OCI-M1 (cell line): Measurements from ENCODE around the gene LRTM2.

Source experiments
- DNase-seq: peaks from one replicate; lab custom pipeline; 2025; lab: John Stamatoyannopoulos, UW

The LRTM2 gene

DNA sequence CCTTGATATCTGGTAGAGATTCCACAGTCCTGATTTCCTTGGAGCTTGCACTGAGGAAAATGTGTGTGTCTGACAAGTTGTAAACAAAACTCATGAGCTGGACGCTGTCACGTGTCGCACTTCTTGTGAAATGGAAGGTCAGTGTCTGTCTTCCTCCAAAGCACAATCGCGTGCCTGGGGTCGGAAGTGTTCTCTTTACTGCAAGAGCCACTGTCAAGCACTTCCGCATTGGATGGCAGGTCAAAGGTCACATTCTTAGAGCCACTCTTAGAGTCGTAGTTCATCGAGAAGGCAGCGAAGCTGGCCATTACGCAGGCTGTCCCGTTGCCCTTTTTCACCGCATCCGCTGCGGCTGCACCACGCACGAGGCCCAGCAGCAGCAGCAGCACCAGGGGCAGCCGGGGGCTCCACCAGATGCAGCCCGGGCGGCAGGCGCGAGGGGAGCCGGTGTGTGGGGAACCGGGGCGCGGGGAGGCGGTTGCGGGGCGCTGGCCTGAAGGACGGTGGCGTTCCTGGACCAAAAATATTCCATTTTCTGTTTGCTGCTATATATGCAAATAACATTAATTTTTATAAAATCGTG is 45.0 kb downstream of the LRTM2 start:
- DNase-seq: no peak

DNA sequence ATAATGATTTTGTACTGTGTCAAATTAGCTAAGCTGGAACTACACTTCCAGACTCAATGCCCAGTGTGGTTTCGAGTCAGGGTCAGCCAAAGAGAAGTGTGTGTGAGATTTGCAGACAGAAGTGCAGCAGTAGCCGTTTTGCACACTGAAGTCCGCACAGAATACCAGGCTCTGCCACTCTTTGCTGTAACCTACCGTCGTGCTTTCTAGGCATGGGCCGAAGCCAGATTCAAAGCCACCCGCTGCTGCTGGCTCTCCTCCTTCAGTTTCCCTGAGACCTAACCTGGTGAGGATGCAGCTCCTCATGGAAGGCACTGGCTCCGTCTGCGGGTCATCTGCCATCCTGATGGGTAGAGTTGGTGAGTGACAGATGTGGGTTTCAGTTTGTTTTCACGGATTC is 48.8 kb downstream of the LRTM2 start:
- no peak for DNase-seq

DNA sequence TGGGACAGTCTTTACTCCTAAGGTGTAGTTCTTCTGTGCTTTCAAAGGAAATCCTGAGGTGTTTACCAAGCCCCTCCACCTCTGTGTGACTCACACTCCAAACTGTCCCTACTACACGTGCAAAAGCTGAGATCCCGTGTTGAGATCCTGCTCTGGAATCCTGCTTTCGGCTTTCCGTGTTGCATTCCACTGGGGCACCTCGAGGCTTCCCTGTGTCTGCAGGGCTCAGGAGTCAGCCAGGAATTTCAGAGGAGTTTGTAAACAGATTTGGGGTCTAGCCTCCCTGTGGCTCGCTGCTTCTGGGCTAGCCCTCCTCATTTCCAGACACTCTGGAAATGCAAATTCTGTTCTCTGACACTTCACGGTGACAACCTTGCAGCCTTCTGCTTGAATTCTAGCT is 49.7 kb downstream of the LRTM2 start:
- DNase-seq: no peak

DNA sequence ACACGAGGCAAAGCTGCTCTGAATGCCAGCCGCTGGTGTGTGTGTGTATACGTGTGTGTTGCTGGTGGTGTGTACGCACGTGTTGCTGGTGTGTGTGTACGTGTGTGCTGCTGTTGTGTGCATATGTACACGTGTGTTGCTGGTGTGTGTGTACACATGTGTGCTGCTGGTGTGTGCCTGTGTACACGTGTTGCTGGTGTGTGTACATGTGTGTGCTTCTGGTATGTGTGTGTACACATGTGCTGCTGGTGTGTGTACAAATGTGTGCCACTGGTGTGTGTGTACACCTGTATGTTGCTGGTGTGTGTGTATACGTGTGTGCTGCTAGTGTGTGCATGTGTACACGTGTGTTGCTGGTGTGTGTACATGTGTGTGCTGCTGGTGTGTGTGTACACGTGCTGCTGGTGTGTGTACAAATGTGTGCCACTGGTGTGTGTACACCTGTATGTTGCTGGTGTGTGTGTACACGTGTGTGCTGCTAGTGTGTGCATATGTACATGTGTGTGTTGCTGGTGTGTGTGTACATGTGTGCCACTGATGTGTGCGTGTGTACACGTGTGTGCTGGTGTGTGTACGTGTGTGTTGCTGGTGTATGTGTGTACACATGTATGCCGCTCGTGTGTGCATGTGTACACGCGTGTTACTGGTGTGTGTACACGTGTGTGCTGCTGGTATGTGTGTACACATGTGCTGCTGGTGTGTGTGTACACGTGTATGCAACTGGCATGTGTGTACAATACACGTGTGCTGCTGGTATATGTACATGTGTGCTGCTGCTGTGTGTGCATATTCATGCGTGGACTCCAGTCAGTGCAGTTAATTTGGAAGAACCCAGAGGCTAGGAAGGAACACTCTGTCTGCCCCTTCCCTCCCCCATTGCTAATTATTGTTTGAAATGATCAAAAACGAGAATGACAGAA is 50.9 kb downstream of the LRTM2 start:
- no peak for DNase-seq

DNA sequence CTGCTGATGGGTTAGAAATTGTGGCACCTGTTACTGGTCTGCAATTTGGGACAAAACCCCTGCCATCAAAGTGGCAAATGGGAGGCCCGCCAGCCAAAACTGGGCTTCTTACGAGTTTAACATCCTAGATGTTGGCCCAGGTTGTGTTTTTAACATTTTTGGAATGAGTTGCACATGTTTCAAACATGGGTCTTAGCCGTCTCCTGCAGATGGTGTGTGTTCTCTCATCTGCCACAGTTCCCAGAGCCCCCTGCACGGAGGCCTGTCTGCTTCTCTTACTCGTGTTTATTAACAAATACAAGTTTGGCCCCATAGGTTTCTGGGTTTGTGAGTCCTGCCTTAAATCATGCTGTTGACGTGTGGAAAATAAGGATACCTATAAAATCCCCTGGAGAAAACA is 51.6 kb downstream of the LRTM2 start:
- DNase-seq: no peak

DNA sequence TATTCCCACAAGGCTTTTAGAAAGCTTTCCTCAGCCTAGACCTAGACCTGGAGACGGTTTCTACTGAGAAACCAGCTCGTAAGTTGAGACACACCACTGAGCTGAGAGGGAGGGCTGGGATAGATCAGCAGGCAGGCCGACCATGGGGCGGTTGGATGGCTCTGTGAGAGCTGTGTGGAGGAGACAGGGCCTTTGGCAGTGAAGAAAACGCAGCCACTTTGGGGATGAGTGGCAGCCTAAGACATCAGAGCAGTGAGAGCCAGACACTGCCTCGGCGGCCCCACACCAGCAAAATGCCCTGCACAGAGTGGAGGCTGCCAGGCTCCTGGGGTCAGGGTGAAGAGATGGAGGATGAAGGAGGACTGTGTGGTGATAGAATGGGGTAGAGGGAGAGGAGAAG is 52.1 kb downstream of the LRTM2 start:
- no peak for DNase-seq

DNA sequence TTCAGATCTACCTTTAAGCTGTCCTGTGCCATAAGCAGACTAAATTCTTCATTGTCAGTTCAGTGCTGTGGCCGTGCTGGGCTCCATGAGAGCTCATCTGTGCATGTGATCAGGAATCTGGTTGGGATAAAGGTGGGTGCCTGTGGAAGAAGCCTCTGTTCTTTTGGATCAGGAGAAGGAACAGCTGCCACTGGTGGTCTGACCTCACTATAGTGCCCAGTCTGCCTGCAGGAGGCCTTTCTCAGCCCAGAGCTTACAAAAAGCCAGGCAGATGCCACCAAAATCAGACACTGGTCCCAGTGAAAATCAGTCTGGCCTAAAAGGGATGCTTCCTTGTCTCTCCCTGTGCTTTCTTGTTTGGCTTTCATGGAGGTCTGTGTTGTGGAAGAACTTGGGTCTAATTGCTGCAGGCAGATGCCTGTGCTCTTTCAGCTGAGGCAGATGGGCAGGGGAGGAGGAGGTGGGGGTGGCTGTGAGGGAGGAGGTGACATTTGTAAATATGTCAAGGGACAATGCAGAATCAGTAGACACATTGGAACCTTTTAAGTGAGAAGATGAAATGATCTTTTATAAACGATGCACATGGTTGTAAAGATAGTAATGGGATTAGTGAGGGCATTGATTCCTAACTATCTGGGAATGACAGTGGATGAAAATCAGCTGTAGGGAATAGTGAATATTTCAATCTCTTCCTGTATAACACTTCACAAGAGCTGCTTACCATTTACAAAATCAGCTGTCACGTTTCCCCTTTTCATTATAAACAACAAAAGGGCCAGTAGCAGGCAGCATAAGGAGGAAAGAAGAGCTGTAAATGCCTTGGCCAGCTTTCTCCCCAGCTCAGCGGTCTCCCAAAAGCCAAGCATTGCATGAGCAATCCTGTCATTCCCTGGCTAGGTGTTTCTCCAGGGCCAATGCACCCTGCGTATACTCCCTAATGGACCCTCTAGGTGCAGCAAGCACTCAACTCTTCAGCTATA is 53.5 kb downstream of the LRTM2 start:
- no peak for DNase-seq

DNA sequence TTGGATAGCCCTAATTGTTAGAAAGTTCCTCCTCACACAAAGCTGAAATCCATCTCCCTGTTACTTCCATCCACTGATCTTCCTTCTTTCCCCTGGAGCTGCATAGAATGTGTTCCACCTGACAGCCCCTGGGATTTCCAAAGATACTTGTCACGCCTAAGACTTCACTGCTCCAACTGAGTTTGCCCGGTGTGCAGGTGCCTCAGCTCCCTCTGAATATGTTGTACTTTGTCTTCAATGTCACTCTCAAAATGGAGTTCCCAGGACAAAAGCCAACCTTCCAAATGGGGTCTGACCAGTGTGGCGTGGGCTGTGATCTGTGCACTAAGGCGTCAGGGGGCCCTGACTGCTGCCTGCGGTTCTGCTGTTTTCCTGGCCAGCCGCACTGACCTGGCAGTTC is 55.2 kb downstream of the LRTM2 start:
- no peak for DNase-seq

DNA sequence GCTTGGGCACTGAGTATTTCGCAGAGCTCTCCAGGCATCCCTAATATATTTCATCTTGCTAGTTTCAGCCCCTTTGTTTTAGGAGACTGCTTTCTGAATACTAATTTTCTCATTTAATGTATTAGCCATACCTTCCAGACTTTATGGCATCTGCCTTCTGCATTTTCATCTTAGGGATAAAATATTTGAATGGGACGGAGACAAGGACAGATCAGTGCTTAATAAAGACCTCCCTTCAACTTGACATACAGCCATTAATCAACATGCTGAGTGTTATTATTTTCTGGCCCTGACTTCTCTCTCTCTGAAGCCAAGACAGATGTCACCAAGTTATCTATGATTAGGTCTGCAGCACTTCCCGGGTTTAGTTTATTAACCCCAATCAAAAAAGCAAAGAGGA is 55.7 kb downstream of the LRTM2 start:
- DNase-seq: no peak

DNA sequence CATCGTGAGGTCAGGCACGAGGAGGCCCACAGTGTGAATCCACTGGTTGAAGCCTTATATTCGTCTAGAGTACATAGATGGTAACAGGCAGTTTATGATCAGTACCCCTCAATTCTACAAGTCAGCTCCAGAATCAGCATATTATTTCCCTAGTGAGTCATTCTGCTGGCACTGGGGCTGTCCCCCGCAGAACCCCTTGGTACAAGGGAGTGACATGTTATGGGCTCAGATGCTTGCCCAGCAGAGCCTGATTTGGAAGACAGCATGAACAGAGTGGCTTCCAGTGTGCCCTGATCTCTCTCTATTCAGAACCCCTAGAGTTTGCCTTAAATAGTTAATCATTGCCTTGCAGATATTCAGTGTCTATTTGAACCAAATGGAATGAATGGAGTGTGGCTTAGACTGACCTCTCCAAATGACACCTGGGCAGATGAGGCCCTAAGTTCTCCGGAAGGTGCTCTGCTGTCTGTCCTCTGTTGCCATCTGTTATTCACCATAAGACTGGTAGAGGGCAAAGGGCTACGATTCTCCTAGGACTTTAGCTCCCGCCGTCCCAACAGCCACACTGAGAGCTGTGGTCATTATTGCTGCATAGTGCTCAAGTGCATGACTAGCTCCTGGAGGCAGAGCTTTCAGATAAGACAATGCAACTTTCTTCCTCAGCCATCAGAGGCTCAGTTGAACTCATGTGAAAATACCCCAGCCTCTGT is 57.0 kb downstream of the LRTM2 start:
- DNase-seq: no peak

DNA sequence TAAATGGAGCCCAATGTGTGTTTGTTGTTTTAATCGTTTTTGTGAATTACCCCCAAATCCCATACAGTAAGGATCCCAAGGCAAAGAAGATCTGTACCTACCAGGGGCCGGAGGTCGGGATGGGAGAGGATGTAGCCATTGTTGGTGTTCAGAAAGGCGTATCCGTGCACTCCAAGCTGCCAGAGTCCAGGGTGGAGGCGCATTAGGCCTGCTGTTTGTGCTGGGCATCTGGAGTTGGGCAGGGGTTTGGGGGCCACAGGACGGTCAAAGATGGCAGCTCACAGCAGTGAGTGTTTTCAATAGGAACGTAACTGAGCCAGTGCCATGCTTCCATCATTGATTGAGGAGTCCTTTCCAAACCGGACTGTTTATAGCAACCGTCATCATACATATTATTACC is 57.8 kb downstream of the LRTM2 start:
- DNase-seq: no peak

DNA sequence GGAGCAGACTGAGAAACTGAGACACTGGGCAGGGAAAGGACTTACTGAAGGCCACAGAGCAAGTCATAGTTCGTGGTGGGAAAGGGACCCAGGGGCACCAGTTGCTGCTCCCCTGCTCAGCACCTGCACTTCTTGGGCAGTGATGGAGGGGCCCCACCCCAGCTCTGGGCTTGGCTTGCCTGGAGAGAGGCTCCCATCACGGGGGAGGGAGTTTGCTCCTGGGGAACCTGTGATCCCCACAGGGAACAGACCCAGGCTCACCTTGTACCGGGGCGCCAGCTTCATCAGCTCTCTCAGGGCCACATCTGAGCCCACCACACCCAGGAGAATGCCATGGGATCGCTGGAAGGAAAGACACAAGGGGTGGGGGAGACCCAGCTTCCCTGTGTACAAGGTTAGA is 58.3 kb downstream of the LRTM2 start:
- DNase-seq: no peak

DNA sequence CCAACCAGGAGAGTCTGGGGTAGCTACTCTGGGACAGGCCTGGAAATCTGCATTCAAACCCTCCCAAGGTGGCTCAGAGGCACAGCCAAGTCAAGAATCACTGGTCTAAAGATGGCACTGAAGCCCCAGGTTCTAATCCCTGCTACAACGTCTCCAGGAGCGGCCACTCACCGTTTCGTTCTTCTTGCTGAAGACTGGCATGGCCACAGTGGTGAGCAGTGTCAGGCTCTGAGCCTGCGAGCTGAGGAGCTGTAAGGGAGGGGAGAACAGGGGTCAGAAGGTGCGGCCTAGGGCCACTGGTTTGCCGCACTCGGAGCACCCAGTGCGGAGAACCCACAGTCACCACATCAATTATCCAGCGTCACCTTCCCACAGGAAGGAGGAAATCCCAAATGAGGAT is 59.3 kb downstream of the LRTM2 start:
- no peak for DNase-seq

DNA sequence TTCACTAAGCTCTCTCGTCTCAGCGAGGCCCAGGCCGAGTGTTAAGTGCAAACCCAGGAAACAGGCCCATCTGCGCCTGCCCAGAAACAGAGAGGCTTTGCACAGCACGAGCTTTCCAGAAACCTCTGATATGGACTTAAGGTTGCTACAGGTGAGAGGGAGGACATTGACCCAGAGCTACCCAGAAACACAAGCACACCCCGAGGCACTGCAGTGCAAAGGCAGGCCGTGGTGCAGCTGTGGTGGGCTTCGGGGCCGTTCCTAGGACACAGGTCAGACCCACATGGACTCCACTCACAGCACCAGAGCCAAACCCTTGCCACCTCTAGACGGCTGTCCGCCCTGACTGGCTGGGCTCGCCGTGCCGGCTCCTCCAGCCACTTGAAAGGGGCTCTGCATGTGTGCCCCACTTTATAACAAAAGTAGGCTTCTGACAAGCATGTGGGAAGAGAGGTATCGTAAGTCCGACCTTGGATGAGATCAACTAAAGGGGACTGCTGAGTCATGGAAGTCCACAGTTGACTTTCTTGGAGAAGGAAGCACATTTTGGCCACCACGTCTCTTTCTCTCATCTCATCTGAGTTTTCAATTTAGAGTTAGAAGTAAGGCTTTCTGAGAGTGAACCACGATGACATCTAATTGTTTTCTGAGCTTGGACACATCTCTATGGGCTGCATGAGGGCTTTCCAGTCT is 59.9 kb downstream of the LRTM2 start:
- no peak for DNase-seq

DNA sequence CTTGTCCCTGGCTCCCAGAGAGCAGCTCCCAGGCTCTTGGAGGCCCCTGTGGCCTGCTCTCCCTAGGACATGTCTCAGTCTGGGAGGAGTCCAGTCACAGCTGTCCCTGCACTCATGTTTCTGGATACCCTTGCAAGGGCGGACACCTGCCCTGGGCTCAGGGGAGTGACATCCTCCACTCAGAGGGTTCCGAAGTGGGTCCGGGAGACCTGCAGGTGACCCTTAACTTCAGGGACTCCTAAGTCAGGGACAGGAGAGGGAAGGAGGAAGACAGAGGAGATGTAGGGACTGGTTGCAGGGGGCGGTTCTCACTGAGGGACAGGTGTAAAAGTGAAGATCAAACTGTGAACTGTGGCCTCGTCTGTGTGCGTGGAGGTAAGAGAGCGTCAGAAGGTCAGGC is 60.5 kb downstream of the LRTM2 start:
- DNase-seq: no peak

DNA sequence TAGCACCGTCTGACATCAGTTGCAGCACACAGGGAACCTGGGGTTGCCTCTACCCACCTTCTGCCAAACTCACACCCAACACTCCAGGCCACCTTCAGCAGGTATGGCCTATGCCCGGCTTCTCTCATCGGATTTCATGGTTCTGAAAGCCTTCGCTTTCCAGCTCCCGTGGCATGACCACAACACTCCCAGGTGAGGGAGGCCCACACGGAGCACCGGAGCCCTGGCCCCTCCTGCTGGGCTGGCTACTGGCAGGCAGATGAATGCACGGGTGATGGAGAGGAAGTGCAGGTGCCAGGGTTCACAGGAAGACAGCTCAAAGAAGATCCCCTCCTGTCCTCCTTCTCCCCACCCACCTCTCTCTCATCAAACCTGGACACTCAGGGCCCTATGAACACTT is 60.9 kb downstream of the LRTM2 start:
- DNase-seq: no peak

DNA sequence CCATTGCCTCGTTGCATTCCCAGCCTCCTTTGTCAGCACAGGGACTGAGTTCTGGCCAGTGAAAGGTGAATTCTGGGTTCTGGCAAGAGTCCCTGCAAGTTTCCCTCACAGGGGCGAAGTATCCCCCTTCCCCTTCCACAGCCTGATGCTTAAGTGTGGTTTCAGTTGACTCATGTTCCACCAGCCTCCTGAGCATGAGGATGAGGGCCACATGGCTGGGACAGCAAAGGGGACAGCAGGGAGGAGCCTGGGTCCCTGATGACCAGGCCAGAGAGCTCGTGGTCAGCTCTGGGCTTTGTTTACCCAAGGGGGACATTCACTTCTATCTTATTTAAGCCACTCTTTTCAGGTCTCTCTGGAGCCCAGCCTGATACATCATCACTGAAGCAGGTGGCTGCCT is 61.6 kb downstream of the LRTM2 start:
- DNase-seq: no peak

DNA sequence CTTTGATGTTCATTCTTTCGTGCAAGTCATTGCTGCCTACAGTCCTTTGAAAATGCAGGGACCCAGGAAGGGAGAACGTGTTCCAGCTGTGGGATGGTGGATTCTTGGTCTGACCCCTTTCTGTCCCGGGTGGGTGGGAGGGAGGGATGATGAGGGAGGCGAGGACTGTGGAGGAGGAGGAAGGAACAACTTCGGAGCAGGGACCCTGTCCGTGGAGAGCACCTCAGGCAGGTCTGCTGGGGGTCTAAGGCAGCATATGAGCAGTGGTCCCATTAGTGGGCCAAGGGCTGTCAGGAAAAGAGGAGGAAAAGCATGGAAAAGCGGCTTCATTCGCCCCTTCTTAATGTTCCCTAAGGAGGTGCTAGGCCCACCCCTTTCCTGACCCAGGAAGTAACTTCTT is 62.0 kb downstream of the LRTM2 start:
- no peak for DNase-seq

DNA sequence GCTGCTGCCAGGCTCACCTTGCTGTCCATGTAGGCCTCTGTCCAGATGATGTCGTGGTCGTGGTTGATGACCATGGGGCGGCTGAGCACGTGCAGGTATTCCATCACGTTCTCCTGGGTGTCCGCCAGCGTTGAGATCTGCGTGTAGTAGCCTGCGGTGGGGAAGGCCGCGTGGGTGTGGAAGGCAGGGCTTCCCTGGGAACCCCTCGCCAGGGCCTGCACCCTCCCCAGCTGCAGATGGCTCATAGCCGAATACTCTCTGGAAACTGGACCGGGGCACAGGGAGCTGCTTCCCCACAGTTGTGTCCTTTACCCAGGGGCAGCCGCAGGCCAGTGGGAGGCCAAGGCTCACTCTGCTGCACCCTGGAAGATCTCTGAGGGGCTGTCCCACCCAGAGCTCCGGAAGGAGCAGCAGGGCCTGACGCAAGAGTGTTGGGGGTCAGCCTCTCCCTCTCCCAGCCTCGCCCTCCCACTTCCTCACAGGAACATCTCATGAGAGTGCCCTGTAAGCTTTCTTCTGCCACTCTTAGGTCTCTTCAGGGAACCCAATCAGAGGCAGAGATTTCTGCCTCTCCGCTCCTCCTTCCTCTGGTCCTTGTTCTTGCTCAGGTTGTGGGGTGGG is 62.6 kb downstream of the LRTM2 start:
- no peak for DNase-seq

DNA sequence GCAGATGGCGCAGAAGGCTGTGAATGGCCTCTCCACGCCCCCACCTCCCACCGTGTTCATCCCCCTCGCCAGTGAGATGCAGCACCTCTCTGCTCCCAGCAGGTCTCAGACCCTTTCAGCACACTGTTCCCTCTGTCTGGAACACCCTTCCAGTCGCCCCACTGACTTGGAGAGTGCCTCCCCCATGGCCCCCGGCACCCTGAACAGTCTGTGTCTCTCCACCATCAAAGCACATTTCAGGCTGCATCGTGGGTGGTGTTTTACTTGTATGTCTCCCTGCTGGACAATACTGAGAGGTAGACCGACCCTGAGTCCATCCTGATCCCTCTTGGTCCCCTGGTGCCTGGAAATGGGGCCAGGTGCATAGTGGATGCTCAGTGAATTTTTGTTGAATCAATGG is 63.1 kb downstream of the LRTM2 start:
- DNase-seq: no peak

DNA sequence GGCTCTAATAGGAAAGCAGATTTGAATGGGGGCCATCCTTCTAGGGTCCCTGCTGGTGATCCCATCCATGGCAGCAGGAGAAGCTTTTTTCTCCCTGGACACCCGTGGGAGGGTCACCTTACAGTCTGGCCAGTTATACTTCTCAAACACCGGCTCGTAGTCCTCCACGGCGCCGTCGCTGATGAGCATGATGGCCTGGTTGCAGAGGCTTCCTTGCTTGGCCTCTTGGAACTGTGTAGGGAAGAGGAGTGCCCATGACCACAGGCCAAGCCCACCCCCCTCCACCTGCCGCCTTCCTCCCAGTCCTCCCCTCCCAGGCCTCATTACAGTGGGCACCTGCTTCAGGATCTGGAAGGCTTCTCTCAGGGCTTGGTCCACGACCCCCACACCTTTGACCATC is 64.3 kb downstream of the LRTM2 start:
- no peak for DNase-seq
